ENCODE results near the gene LRRC56. TPM values are rescaled to one million over a fixed set of nuclear protein-coding genes. Genes with fewer than 3 reads are reported as not detected.
A peak's percentile ranks its signal among the peaks of the same experiment; 100 is the strongest.

LRRC56 gene, protein sequence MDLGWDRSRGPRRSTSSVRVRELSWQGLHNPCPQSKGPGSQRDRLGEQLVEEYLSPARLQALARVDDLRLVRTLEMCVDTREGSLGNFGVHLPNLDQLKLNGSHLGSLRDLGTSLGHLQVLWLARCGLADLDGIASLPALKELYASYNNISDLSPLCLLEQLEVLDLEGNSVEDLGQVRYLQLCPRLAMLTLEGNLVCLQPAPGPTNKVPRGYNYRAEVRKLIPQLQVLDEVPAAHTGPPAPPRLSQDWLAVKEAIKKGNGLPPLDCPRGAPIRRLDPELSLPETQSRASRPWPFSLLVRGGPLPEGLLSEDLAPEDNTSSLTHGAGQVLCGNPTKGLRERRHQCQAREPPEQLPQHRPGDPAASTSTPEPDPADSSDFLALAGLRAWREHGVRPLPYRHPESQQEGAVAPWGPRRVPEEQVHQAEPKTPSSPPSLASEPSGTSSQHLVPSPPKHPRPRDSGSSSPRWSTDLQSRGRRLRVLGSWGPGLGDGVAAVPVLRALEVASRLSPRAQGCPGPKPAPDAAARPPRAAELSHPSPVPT
- polyA plus RNA-seq (2013, experiment 1 of 4), result 1.7 TPM
- polyA plus RNA-seq (2013, experiment 2 of 4), result 1.8 TPM
- 1.6 TPM for polyA plus RNA-seq (2013, experiment 3 of 4)
- 1.8 TPM for polyA plus RNA-seq (2013, experiment 4 of 4)

DNA sequence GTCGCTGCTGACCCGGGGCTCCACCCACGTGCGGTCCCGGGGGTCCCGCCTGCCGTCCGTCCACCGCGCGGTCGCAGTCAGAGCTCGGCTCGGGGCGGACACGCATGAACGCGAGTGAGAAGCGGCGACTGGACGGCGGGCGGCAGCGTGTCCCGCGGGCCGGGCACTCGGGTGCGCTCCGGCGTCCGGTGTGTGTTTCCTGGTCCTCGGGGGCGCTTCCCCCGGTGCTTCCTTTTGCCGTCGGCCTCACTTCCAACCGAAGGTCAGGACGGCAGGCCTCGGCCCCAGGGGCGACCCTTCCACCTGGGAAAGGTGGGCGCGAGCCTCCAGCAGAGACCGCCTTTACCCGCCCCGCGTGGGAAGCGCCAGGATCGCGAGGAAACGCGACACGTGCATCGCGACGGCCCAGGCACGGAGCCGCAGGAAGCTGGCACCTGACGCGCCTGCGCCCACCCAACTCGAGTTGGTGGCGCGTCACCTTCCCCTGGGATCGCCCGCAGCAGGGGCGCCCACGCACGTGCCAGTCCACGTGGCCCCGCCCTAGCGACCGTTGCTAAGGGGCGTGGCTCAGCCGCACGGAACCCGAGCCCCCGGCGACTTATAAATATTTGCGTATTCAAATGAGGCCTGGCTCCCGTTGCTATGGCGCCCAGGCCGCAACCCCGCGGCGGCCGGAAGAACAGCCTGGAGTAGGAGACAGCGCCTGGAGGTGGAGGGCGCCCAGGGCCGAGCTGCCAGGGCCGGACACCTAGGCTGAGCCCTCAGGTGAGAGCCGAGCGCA is at the start of gene LRRC56:
Gene LRRC56, plus strand, starts transcription at position 687 of the 781 bp plus-strand sequence. CDS start 3,158 bp downstream, outside the sequence.
- peaks cover 30% of the 10 kb centered on the region for H3K27me3 ChIP-seq (ENCODE audit: control insufficient read depth, insufficient read depth, low read length, poor library complexity, severe bottlenecking)
- H3K27ac ChIP-seq (ENCODE audit: insufficient read depth, low read depth, low read length, poor library complexity, severe bottlenecking), result no peak within 1 kb of the TSS
- H3K4me3 ChIP-seq (ENCODE audit: insufficient read depth, low read depth, low read length), result peak within 1 kb of the TSS; percentile 24
- peaks cover 23% of the 10 kb centered on the region for H3K4me1 ChIP-seq (ENCODE audit: control insufficient read depth, insufficient read depth, low read length)
- H3K36me3 ChIP-seq (ENCODE audit: control insufficient read depth, insufficient read depth, low read length), result peaks cover 16% of the 10 kb centered on the region
- 6 to 7% methylated on average over 93 of the region's 93 CpGs for WGBS, 2 experiments
- H3K9me3 ChIP-seq (ENCODE audit: control insufficient read depth, low read length), result no peaks in the 10 kb centered on the region

DNA sequence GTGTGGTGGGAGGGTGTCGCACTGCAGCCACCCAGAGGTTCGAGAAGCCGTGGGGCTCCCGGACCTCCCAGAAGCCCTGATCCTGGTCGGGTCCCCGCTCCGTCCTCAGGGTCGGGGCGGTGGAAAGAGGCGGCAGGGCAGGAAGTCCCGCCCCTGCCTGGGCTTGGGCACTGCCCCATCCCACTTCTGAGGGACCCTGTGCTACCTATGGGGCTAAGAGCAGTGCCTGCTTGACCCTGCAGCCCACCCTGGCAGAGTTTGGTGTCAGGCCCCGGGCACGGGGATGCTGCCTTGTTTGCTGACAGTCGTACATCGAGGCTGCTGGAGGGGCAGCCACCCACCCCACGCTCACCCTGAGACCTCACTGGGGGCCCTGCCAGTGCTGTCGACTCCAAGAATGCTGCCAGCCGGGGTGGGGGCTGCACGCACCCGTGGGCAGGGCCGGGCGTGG is 49.7 kb upstream of the LRRC56 start:
- no peak overlapping the region for H3K4me3 ChIP-seq (ENCODE audit: insufficient read depth, low read depth, low read length)
- H3K9me3 ChIP-seq (ENCODE audit: control insufficient read depth, low read length), result no peaks in the 10 kb centered on the region
- 93 to 95% methylated on average over 22 of the region's 22 CpGs for WGBS, 2 experiments
- no peaks in the 10 kb centered on the region for H3K27me3 ChIP-seq (ENCODE audit: control insufficient read depth, insufficient read depth, low read length, poor library complexity, severe bottlenecking)
- peaks cover 6% of the 10 kb centered on the region for H3K36me3 ChIP-seq (ENCODE audit: control insufficient read depth, insufficient read depth, low read length)
- H3K27ac ChIP-seq (ENCODE audit: insufficient read depth, low read depth, low read length, poor library complexity, severe bottlenecking), result no peak overlapping the region
- no peaks in the 10 kb centered on the region for H3K4me1 ChIP-seq (ENCODE audit: control insufficient read depth, insufficient read depth, low read length)

DNA sequence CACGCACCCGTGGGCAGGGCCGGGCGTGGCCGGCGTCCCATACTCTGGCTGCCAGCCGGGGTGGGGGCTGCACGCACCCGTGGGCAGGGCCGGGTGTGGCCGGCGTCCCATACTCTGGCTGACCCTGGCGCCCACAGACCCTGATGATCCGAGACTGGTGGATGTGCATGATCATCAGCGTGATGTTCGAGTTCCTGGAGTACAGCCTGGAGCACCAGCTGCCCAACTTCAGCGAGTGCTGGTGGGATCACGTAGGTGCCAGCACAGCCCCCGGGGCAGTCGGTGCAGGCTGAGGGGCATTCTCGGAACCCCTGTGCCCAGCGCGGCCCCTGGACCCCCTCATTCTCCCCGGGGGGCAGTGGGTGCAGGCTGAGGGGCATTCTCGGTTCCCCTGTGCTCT is 49.3 kb upstream of the LRRC56 start:
- H3K4me1 ChIP-seq (ENCODE audit: control insufficient read depth, insufficient read depth, low read length), result no peaks in the 10 kb centered on the region
- WGBS, 2 experiments, result 90 to 93% methylated on average over 25 of the region's 25 CpGs
- no peak overlapping the region for H3K4me3 ChIP-seq (ENCODE audit: insufficient read depth, low read depth, low read length)
- H3K36me3 ChIP-seq (ENCODE audit: control insufficient read depth, insufficient read depth, low read length), result peaks cover 6% of the 10 kb centered on the region
- no peaks in the 10 kb centered on the region for H3K27me3 ChIP-seq (ENCODE audit: control insufficient read depth, insufficient read depth, low read length, poor library complexity, severe bottlenecking)
- no peak overlapping the region for H3K27ac ChIP-seq (ENCODE audit: insufficient read depth, low read depth, low read length, poor library complexity, severe bottlenecking)
- no peaks in the 10 kb centered on the region for H3K9me3 ChIP-seq (ENCODE audit: control insufficient read depth, low read length)

DNA sequence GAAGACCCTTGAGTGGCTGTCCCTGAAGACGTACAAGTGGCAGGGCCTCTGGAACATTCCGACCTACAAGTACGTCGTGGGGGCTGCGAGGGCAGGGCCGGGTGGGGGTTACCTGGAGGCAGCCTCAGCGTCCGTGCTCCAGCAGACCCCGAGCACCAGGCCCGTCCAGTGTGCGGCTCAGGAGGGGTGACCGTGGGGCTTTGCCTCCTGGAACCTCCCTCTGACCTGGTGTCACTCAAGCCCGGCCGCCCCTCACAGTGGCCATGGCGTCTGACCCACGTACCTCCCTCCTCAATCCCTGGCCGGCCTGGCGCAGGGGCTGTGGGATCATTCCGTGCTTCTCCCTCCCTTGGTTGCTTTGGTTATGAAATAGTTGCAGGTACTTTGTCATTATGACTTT is 48.7 kb upstream of the LRRC56 start:
- H3K9me3 ChIP-seq (ENCODE audit: control insufficient read depth, low read length), result no peaks in the 10 kb centered on the region
- peaks cover 6% of the 10 kb centered on the region for H3K36me3 ChIP-seq (ENCODE audit: control insufficient read depth, insufficient read depth, low read length)
- no peaks in the 10 kb centered on the region for H3K4me1 ChIP-seq (ENCODE audit: control insufficient read depth, insufficient read depth, low read length)
- no peak overlapping the region for H3K4me3 ChIP-seq (ENCODE audit: insufficient read depth, low read depth, low read length)
- H3K27ac ChIP-seq (ENCODE audit: insufficient read depth, low read depth, low read length, poor library complexity, severe bottlenecking), result no peak overlapping the region
- no peaks in the 10 kb centered on the region for H3K27me3 ChIP-seq (ENCODE audit: control insufficient read depth, insufficient read depth, low read length, poor library complexity, severe bottlenecking)
- 92 to 94% methylated on average over 19 of the region's 19 CpGs for WGBS, 2 experiments

DNA sequence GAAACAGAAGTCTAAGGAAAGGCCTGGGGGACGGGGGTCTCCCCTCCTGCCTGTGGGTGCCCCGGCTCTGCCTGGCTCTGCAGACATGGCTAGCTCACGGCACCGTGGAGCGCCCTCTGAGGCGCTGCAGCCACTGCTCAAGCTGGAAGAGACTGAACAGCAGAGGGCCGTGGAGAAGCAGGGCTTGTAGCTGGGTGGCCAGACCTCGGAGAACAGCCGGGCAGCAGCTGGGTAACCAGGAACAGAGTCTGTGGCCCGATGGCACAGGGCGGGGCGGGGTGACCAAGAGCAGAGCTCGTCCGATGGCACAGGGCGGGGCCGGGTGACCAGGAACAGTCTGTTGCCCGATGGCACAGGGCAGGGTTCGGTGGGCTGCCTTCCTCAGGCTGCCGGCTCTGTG is 48.3 kb upstream of the LRRC56 start:
- no peak overlapping the region for H3K27ac ChIP-seq (ENCODE audit: insufficient read depth, low read depth, low read length, poor library complexity, severe bottlenecking)
- no peaks in the 10 kb centered on the region for H3K27me3 ChIP-seq (ENCODE audit: control insufficient read depth, insufficient read depth, low read length, poor library complexity, severe bottlenecking)
- 94 to 96% methylated on average over 19 of the region's 19 CpGs for WGBS, 2 experiments
- H3K4me1 ChIP-seq (ENCODE audit: control insufficient read depth, insufficient read depth, low read length), result no peaks in the 10 kb centered on the region
- H3K36me3 ChIP-seq (ENCODE audit: control insufficient read depth, insufficient read depth, low read length), result peaks cover 6% of the 10 kb centered on the region
- H3K4me3 ChIP-seq (ENCODE audit: insufficient read depth, low read depth, low read length), result no peak overlapping the region
- no peaks in the 10 kb centered on the region for H3K9me3 ChIP-seq (ENCODE audit: control insufficient read depth, low read length)

- 95% methylated on average over 37 of the region's 37 CpGs for WGBS, 2 experiments
Observed at GRCh38 chr11:489610-490185, 47.6 kb upstream of the LRRC56 start.

GRCh38 chr11:490186-490929 is 47.0 kb upstream of the LRRC56 start:
- WGBS, 2 experiments, result 93 to 94% methylated on average over 38 of the region's 38 CpGs
- no peaks in the 10 kb centered on the region for H3K4me1 ChIP-seq (ENCODE audit: control insufficient read depth, insufficient read depth, low read length)
- H3K4me3 ChIP-seq (ENCODE audit: insufficient read depth, low read depth, low read length), result no peak overlapping the region
- no peak overlapping the region for H3K27ac ChIP-seq (ENCODE audit: insufficient read depth, low read depth, low read length, poor library complexity, severe bottlenecking)
- peaks cover 6% of the 10 kb centered on the region for H3K36me3 ChIP-seq (ENCODE audit: control insufficient read depth, insufficient read depth, low read length)
- no peaks in the 10 kb centered on the region for H3K27me3 ChIP-seq (ENCODE audit: control insufficient read depth, insufficient read depth, low read length, poor library complexity, severe bottlenecking)
- no peaks in the 10 kb centered on the region for H3K9me3 ChIP-seq (ENCODE audit: control insufficient read depth, low read length)

More at GRCh38 chr11:489610-490185, 47.6 kb upstream of the LRRC56 start:
- Histone ChIP-seq H3K4me3 (ENCODE audit: insufficient read depth, low read depth, low read length) (no peak overlapping the region), H3K27ac (ENCODE audit: insufficient read depth, low read depth, low read length, poor library complexity, severe bottlenecking) (no peak overlapping the region), H3K27me3 (ENCODE audit: control insufficient read depth, insufficient read depth, low read length, poor library complexity, severe bottlenecking) (no peaks in the 10 kb centered on the region), H3K4me1 (ENCODE audit: control insufficient read depth, insufficient read depth, low read length) (no peaks in the 10 kb centered on the region), H3K36me3 (ENCODE audit: control insufficient read depth, insufficient read depth, low read length) (peaks cover 6% of the 10 kb centered on the region), H3K9me3 (ENCODE audit: control insufficient read depth, low read length) (no peaks in the 10 kb centered on the region)

DNA sequence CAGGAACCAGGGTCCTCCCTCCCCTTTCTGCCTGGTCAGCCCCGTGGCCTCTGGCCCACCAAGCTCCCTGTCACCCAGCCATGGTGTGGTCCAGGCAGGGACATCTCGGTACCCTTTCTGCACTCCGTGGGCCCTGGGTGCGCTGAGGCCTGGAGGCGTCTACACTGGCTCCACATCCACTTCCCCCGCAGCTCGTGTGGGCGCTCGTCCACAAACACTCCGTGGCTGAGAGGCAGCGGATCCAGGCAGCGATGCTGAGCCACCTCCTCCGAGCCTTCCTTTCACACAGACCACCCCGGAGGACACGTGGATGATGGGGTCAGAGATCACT is 46.4 kb upstream of the LRRC56 start:
- H3K36me3 ChIP-seq (ENCODE audit: control insufficient read depth, insufficient read depth, low read length), result peaks cover 6% of the 10 kb centered on the region
- WGBS, 2 experiments, result 96% methylated on average over 15 of the region's 15 CpGs
- no peaks in the 10 kb centered on the region for H3K4me1 ChIP-seq (ENCODE audit: control insufficient read depth, insufficient read depth, low read length)
- no peaks in the 10 kb centered on the region for H3K27me3 ChIP-seq (ENCODE audit: control insufficient read depth, insufficient read depth, low read length, poor library complexity, severe bottlenecking)
- no peak overlapping the region for H3K4me3 ChIP-seq (ENCODE audit: insufficient read depth, low read depth, low read length)
- no peaks in the 10 kb centered on the region for H3K9me3 ChIP-seq (ENCODE audit: control insufficient read depth, low read length)
- H3K27ac ChIP-seq (ENCODE audit: insufficient read depth, low read depth, low read length, poor library complexity, severe bottlenecking), result no peak overlapping the region

GRCh38 chr11:491358-491757 is 46.0 kb upstream of the LRRC56 start:
- H3K27me3 ChIP-seq (ENCODE audit: control insufficient read depth, insufficient read depth, low read length, poor library complexity, severe bottlenecking), result no peaks in the 10 kb centered on the region
- no peaks in the 10 kb centered on the region for H3K9me3 ChIP-seq (ENCODE audit: control insufficient read depth, low read length)
- no peak overlapping the region for H3K4me3 ChIP-seq (ENCODE audit: insufficient read depth, low read depth, low read length)
- WGBS, 2 experiments, result 94 to 95% methylated on average over 7 of the region's 7 CpGs
- no peak overlapping the region for H3K27ac ChIP-seq (ENCODE audit: insufficient read depth, low read depth, low read length, poor library complexity, severe bottlenecking)
- no peaks in the 10 kb centered on the region for H3K4me1 ChIP-seq (ENCODE audit: control insufficient read depth, insufficient read depth, low read length)
- H3K36me3 ChIP-seq (ENCODE audit: control insufficient read depth, insufficient read depth, low read length), result peaks cover 6% of the 10 kb centered on the region

Measured in ectodermal cell (in vitro differentiated cells).